HepG2 (cell line): ENCODE data around the gene CNNM4. TPM values are rescaled to one million over a fixed set of nuclear protein-coding genes. Genes with fewer than 3 reads are reported as not detected.

Experiments
- BORCS8-MEF2B ChIP-seq: sonication (generic); formaldehyde crosslinking; IDR thresholded peaks from 2 replicates; pipeline ENCODE4 v1.8.0; 2022; ENCODE audit warnings: mild to moderate bottlenecking, missing genetic modification reagents
- CBX1 ChIP-seq: IDR thresholded peaks from one replicate; pipeline ENCODE4 v1.6.1; 2016; ENCODE audit warnings: antibody characterized with exemption, low read depth
- CCDC6 ChIP-seq: sonication (generic); formaldehyde crosslinking; IDR thresholded peaks from 2 replicates; pipeline ENCODE4 v1.8.1; 2022; ENCODE audit warnings: mild to moderate bottlenecking, missing genetic modification reagents, moderate library complexity
- EED ChIP-seq: sonication (generic); formaldehyde crosslinking; IDR thresholded peaks from 2 replicates; pipeline ENCODE4 v1.5.0; 2020; ENCODE audit warnings: mild to moderate bottlenecking, missing genetic modification reagents
- JUN ChIP-seq: sonication (generic); formaldehyde crosslinking; IDR thresholded peaks from 2 replicates; pipeline ENCODE4 v1.4.0; 2020; ENCODE audit warnings: mild to moderate bottlenecking, missing genetic modification reagents
- MED1 ChIP-seq: sonication (generic); formaldehyde crosslinking; IDR thresholded peaks from 2 replicates; pipeline ENCODE4 v1.4.0; 2020; ENCODE audit warnings: missing genetic modification reagents
- ZFP36L2 ChIP-seq: sonication (generic); formaldehyde crosslinking; IDR thresholded peaks from 2 replicates; pipeline ENCODE4 v1.4.0; 2020; ENCODE audit warnings: missing genetic modification reagents
- ZNF737 ChIP-seq: sonication (generic); formaldehyde crosslinking; IDR thresholded peaks from 2 replicates; pipeline ENCODE4 v1.5.0; 2020; ENCODE audit warnings: missing genetic modification reagents, mild to moderate bottlenecking, borderline replicate concordance
- polyA plus RNA-seq, 8 experiments: library from polyadenylated mRNA; depleted of rRNA in 3 of 8; stranded (reverse) in 7 of 8; unstranded in 1 of 8; fragments of >200 nt; fragmentation: Illumina TruSeq in 4 of 8; extraction: Trizol in 4 of 8; gene quantifications; 2 replicates each; pipeline versions ENCODE4 v1.2.1 to v1.2.3, GENCODE V29; 2011 to 2016; ENCODE audit warnings: low read depth in 4 of 8, missing spikeins in 1 of 8, mixed read lengths in 1 of 8; ENCODE audit not compliant: insufficient read depth in 1 of 8
- total RNA-seq, 5 experiments: library from RNA; depleted of rRNA; stranded (reverse); fragments of >200 nt; fragmentation: Illumina TruSeq; extraction: Trizol; gene quantifications; 2 replicates each; pipeline ENCODE4 v1.2.3, GENCODE V29; 2016; ENCODE audit warnings: low read depth in 1 of 5
- TF ChIP-seq, protein P1 (sequence below): sonication (generic); formaldehyde crosslinking; IDR thresholded peaks from 2 replicates; pipeline ENCODE4 v1.4.0; 2020; ENCODE audit warnings: missing genetic modification reagents
- TF ChIP-seq, protein P2 (sequence below): sonication (generic); formaldehyde crosslinking; IDR thresholded peaks from 2 replicates; pipeline ENCODE4 v1.8.1; 2023; ENCODE audit warnings: mild to moderate bottlenecking, missing genetic modification reagents
- TF ChIP-seq, protein P3 (sequence below): IDR thresholded peaks from 2 replicates; pipeline ENCODE4 v1.4.0; 2020; ENCODE audit warnings: mild to moderate bottlenecking, missing genetic modification reagents
- TF ChIP-seq, protein P4 (sequence below): sonication (generic); formaldehyde crosslinking; IDR thresholded peaks from 2 replicates; pipeline ENCODE4 v1.5.0; 2020; ENCODE audit warnings: mild to moderate bottlenecking, missing genetic modification reagents
- TF ChIP-seq, protein P5 (sequence below): sonication (generic); formaldehyde crosslinking; IDR thresholded peaks from 2 replicates; pipeline ENCODE4 v1.4.0; 2020; ENCODE audit warnings: missing genetic modification reagents
- TF ChIP-seq, protein P6 (sequence below): IDR thresholded peaks from 2 replicates; pipeline ENCODE4 v1.6.1; 2016; ENCODE audit warnings: low read depth, missing genetic modification reagents, missing compliant biosample characterization

CNNM4 gene
- total and polyA plus RNA-seq, 2 of the 13 experiments (the other 11 are each of a cell fraction or from before 2014, with no cell fraction given), result 5.9 to 8.4 TPM

DNA sequence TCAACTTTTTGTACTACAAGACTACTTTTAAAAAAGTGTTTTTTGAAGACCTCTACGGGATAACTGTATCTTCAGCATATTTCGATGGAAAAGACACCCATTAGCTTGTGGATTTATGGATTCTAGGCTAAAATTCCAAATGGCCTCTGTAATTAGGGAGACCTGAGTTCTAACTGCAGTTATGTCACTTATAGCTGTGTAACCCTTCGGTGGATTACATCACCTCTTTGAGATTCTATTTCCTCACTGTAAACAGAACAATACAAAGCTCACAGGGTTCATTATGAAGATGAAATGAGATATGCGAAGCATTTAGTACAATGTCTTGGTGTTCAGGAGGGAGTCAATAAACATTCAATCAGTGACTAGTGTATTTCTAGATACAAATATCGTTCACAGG lies 45.0 kb upstream of the CNNM4 start (continued):
- TF ChIP-seq, protein P1, sequence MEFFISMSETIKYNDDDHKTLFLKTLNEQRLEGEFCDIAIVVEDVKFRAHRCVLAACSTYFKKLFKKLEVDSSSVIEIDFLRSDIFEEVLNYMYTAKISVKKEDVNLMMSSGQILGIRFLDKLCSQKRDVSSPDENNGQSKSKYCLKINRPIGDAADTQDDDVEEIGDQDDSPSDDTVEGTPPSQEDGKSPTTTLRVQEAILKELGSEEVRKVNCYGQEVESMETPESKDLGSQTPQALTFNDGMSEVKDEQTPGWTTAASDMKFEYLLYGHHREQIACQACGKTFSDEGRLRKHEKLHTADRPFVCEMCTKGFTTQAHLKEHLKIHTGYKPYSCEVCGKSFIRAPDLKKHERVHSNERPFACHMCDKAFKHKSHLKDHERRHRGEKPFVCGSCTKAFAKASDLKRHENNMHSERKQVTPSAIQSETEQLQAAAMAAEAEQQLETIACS, result no peak
- TF ChIP-seq CCDC6 (CRISPR knock-in tag) (no peak), CBX1 (no peak), EED (CRISPR knock-in tag) (no peak), ZFP36L2 (CRISPR knock-in tag) (no peak), MED1 (CRISPR knock-in tag) (peak; percentile 33; the same call in 1 of the 2 replicates), BORCS8-MEF2B (CRISPR knock-in tag) (no peak), ZNF737 (CRISPR knock-in tag) (no peak), JUN (peak; percentile 45; the same call in 1 of the 2 replicates)
- TF ChIP-seq, protein P2, sequence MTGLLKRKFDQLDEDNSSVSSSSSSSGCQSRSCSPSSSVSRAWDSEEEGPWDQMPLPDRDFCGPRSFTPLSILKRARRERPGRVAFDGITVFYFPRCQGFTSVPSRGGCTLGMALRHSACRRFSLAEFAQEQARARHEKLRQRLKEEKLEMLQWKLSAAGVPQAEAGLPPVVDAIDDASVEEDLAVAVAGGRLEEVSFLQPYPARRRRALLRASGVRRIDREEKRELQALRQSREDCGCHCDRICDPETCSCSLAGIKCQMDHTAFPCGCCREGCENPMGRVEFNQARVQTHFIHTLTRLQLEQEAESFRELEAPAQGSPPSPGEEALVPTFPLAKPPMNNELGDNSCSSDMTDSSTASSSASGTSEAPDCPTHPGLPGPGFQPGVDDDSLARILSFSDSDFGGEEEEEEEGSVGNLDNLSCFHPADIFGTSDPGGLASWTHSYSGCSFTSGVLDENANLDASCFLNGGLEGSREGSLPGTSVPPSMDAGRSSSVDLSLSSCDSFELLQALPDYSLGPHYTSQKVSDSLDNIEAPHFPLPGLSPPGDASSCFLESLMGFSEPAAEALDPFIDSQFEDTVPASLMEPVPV (CRISPR knock-in tag), result no peak
- TF ChIP-seq, protein P3, sequence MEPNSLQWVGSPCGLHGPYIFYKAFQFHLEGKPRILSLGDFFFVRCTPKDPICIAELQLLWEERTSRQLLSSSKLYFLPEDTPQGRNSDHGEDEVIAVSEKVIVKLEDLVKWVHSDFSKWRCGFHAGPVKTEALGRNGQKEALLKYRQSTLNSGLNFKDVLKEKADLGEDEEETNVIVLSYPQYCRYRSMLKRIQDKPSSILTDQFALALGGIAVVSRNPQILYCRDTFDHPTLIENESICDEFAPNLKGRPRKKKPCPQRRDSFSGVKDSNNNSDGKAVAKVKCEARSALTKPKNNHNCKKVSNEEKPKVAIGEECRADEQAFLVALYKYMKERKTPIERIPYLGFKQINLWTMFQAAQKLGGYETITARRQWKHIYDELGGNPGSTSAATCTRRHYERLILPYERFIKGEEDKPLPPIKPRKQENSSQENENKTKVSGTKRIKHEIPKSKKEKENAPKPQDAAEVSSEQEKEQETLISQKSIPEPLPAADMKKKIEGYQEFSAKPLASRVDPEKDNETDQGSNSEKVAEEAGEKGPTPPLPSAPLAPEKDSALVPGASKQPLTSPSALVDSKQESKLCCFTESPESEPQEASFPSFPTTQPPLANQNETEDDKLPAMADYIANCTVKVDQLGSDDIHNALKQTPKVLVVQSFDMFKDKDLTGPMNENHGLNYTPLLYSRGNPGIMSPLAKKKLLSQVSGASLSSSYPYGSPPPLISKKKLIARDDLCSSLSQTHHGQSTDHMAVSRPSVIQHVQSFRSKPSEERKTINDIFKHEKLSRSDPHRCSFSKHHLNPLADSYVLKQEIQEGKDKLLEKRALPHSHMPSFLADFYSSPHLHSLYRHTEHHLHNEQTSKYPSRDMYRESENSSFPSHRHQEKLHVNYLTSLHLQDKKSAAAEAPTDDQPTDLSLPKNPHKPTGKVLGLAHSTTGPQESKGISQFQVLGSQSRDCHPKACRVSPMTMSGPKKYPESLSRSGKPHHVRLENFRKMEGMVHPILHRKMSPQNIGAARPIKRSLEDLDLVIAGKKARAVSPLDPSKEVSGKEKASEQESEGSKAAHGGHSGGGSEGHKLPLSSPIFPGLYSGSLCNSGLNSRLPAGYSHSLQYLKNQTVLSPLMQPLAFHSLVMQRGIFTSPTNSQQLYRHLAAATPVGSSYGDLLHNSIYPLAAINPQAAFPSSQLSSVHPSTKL (CRISPR knock-in tag), result peak; percentile 86
- TF ChIP-seq, protein P4, sequence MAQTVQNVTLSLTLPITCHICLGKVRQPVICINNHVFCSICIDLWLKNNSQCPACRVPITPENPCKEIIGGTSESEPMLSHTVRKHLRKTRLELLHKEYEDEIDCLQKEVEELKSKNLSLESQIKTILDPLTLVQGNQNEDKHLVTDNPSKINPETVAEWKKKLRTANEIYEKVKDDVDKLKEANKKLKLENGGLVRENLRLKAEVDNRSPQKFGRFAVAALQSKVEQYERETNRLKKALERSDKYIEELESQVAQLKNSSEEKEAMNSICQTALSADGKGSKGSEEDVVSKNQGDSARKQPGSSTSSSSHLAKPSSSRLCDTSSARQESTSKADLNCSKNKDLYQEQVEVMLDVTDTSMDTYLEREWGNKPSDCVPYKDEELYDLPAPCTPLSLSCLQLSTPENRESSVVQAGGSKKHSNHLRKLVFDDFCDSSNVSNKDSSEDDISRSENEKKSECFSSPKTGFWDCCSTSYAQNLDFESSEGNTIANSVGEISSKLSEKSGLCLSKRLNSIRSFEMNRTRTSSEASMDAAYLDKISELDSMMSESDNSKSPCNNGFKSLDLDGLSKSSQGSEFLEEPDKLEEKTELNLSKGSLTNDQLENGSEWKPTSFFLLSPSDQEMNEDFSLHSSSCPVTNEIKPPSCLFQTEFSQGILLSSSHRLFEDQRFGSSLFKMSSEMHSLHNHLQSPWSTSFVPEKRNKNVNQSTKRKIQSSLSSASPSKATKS (CRISPR knock-in tag), result no peak
- TF ChIP-seq, protein P5, sequence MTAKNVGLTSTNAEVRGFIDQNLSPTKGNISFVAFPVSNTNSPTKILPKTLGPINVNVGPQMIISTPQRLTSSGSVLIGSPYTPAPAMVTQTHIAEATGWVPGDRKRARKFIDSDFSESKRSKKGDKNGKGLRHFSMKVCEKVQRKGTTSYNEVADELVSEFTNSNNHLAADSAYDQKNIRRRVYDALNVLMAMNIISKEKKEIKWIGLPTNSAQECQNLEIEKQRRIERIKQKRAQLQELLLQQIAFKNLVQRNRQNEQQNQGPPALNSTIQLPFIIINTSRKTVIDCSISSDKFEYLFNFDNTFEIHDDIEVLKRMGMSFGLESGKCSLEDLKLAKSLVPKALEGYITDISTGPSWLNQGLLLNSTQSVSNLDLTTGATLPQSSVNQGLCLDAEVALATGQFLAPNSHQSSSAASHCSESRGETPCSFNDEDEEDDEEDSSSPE (CRISPR knock-in tag), result no peak
- TF ChIP-seq, protein P6, sequence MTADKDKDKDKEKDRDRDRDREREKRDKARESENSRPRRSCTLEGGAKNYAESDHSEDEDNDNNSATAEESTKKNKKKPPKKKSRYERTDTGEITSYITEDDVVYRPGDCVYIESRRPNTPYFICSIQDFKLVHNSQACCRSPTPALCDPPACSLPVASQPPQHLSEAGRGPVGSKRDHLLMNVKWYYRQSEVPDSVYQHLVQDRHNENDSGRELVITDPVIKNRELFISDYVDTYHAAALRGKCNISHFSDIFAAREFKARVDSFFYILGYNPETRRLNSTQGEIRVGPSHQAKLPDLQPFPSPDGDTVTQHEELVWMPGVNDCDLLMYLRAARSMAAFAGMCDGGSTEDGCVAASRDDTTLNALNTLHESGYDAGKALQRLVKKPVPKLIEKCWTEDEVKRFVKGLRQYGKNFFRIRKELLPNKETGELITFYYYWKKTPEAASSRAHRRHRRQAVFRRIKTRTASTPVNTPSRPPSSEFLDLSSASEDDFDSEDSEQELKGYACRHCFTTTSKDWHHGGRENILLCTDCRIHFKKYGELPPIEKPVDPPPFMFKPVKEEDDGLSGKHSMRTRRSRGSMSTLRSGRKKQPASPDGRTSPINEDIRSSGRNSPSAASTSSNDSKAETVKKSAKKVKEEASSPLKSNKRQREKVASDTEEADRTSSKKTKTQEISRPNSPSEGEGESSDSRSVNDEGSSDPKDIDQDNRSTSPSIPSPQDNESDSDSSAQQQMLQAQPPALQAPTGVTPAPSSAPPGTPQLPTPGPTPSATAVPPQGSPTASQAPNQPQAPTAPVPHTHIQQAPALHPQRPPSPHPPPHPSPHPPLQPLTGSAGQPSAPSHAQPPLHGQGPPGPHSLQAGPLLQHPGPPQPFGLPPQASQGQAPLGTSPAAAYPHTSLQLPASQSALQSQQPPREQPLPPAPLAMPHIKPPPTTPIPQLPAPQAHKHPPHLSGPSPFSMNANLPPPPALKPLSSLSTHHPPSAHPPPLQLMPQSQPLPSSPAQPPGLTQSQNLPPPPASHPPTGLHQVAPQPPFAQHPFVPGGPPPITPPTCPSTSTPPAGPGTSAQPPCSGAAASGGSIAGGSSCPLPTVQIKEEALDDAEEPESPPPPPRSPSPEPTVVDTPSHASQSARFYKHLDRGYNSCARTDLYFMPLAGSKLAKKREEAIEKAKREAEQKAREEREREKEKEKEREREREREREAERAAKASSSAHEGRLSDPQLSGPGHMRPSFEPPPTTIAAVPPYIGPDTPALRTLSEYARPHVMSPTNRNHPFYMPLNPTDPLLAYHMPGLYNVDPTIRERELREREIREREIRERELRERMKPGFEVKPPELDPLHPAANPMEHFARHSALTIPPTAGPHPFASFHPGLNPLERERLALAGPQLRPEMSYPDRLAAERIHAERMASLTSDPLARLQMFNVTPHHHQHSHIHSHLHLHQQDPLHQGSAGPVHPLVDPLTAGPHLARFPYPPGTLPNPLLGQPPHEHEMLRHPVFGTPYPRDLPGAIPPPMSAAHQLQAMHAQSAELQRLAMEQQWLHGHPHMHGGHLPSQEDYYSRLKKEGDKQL (CRISPR knock-in tag), result no peak
